Natural killer cell (primary cell): ENCODE data around the gene GPR137B. TPM values are rescaled to one million over a fixed set of nuclear protein-coding genes. Genes with fewer than 3 reads are reported as not detected.

Experiments
- ATAC-seq, 3 donors: fragments of 150-1000 bp in 2 of 3; fragments of 200-7000 bp in 1 of 3; cut with Tn5 transposase; 1 replicate in 1 of 3; 2 replicates in 2 of 3; pipeline ENCODE4 v1.10.0; 2021; ENCODE audit warnings: mild to moderate bottlenecking in 2 of 3, moderate library complexity in 2 of 3
- DNase-seq, 2 donors: peaks; one replicate each; pipeline versions ENCODE4 v3.0.0 to v3.0.0-alpha.2; 2013 to 2021; ENCODE audit warnings: mixed read lengths in 1 of 2
- H3K27ac ChIP-seq: one replicate; pipeline ENCODE4 v1.5.1; 2013; ENCODE audit warnings: mild to moderate bottlenecking, low read length
- H3K27me3 ChIP-seq: one replicate; pipeline ENCODE4 v1.6.1; 2013; ENCODE audit warnings: low read length; ENCODE audit not compliant: control insufficient read depth, insufficient read depth
- H3K36me3 ChIP-seq: one replicate; pipeline ENCODE4 v1.6.1; 2013; ENCODE audit warnings: low read length; ENCODE audit not compliant: control insufficient read depth, insufficient read depth
- H3K4me1 ChIP-seq: one replicate; pipeline ENCODE4 v1.6.1; 2013; ENCODE audit warnings: low read length; ENCODE audit not compliant: control insufficient read depth, insufficient read depth
- H3K4me3 ChIP-seq: one replicate; pipeline ENCODE4 v1.5.1; 2013; ENCODE audit warnings: low read length
- H3K9me3 ChIP-seq: one replicate; pipeline ENCODE4 v1.6.1; 2013; ENCODE audit warnings: low read length; ENCODE audit not compliant: control insufficient read depth, insufficient read depth
- H3K27ac Mint-ChIP-seq, 2 donors: one replicate each; pipeline ENCODE4 v1.8.0; 2022; ENCODE audit warnings: mild to moderate bottlenecking in 2 of 2, mixed read lengths in 2 of 2, moderate library complexity in 1 of 2
- H3K27me3 Mint-ChIP-seq, 2 donors: one replicate each; pipeline ENCODE4 v1.8.0; 2022; ENCODE audit warnings: low read depth in 2 of 2, mixed read lengths in 2 of 2
- H3K36me3 Mint-ChIP-seq: one replicate; pipeline ENCODE4 v1.8.0; 2022; ENCODE audit warnings: mixed read lengths
- H3K4me1 Mint-ChIP-seq, 2 donors: one replicate each; pipeline ENCODE4 v1.8.0; 2022; ENCODE audit warnings: mixed read lengths in 2 of 2
- H3K4me3 Mint-ChIP-seq: one replicate; pipeline ENCODE4 v1.8.0; 2022; ENCODE audit warnings: mild to moderate bottlenecking, moderate library complexity, mixed read lengths
- H3K9me3 Mint-ChIP-seq, 2 donors: one replicate each; pipeline ENCODE4 v1.8.0; 2022; ENCODE audit warnings: mixed read lengths in 2 of 2
- CTCF ChIP-seq: fragments of 200-600 bp; IDR thresholded peaks from one replicate; pipeline ENCODE4 v1.8.0; 2022; ENCODE audit warnings: antibody characterized with exemption
- WGBS: methylation state at CpG from one replicate; pipeline ENCODE4 v1.1.7; 2013; ENCODE audit warnings: missing lambda C conversion rate; ENCODE audit not compliant: insufficient coverage; 5-methylcytosine and 5-hydroxymethylcytosine counted together
- intact Hi-C: fragments of 100-400 bp; cut with micrococcal nuclease; formaldehyde crosslinking; loops from one replicate; pipeline ENCODE4 v1.14.2; 2022
- total RNA-seq, 4 donors: library from RNA; stranded (reverse); fragments of 120-200 nt in 1 of 4; gene quantifications; one replicate each; pipeline versions ENCODE4 v1.2.3 to v1.2.4, GENCODE V29; 2013 to 2022

The GPR137B gene
- total RNA-seq, 3 donors from 2014 or later (not counting 1 experiment from before 2014, with no cell fraction given) = 13.3 to 13.8 (median 13.5) TPM

DNA sequence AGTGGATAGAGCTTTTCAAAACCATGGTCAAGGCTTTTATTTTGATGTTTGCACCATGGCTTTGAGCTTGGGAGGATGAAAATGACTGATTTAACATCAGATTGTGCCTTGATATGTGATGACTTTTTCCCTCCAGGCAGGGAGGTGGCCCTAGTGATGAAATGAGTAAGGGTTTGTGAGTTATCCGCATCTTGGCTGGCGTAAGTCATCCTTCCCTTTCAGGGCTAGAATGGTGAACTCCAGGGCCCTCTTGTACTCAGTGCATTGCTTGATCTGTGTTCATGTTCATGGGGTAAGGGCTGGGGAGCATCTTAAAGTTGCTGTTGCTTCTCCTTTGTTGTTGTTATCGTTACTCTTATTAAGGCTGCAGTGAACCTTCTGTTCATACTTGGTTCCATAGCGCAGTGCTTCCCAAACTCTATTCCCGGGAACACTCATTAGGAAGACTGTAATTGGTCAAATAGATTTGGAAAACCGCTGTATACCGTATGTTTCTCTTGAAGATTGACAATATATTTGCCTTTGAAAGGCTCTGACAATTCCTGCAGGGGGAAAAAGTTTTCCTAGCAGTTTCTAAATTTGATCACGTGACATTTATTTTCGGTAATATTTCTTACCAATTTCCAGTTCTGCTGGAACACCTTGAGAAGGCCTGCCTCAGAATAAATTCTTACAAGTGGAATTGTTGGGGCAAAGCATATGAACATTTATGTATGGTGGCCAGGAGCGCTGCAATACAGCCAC, 23.1 kb downstream of the GPR137B start:
- no peaks in the 10 kb centered on the region for H3K36me3 Mint-ChIP-seq

GRCh38 chr1:236166041-236166440, 23.7 kb downstream of the GPR137B start:
- H3K27ac ChIP-seq = no peak overlapping the region
- peaks cover 11 to 18% of the 10 kb centered on the region in 2 donors for H3K9me3 Mint-ChIP-seq
- H3K4me1 Mint-ChIP-seq = peaks cover 35 to 37% of the 10 kb centered on the region in 2 donors
- H3K4me3 ChIP-seq = no peak overlapping the region
- H3K27me3 ChIP-seq = no peaks in the 10 kb centered on the region
- peaks cover 9% of the 10 kb centered on the region for H3K4me1 ChIP-seq
- no peaks in the 10 kb centered on the region for H3K27me3 Mint-ChIP-seq
- H3K9me3 ChIP-seq = peaks cover 20% of the 10 kb centered on the region
- no peak for ATAC-seq
- no peaks in the 10 kb centered on the region for H3K36me3 ChIP-seq
- intact Hi-C loops = no loop called here
- no peaks in the 10 kb centered on the region for H3K36me3 Mint-ChIP-seq
- no peak overlapping the region for H3K4me3 Mint-ChIP-seq
- no peak for DNase-seq
- TF ChIP-seq CTCF = no peak
- 91% methylated on average over 5 of the region's 6 CpGs for WGBS
- no peak overlapping the region for H3K27ac Mint-ChIP-seq

More for the DNA sequence above, 23.1 kb downstream of the GPR137B start:
- H3K9me3 Mint-ChIP-seq = peaks cover 11 to 18% of the 10 kb centered on the region in 2 donors
- Histone ChIP-seq H3K4me1 (peaks cover 12% of the 10 kb centered on the region), H3K27me3 (no peaks in the 10 kb centered on the region), H3K27ac (no peak overlapping the region), H3K4me3 (no peak overlapping the region), H3K9me3 (peaks cover 22% of the 10 kb centered on the region), H3K36me3 (no peaks in the 10 kb centered on the region)
- TF ChIP-seq CTCF = no peak
- no peak for ATAC-seq
- H3K27me3 Mint-ChIP-seq = no peaks in the 10 kb centered on the region
- peak overlapping the region in 1 of 2 donors; percentile 88 for H3K27ac Mint-ChIP-seq
- no peak overlapping the region for H3K4me3 Mint-ChIP-seq
- H3K4me1 Mint-ChIP-seq = peaks cover 41 to 44% of the 10 kb centered on the region in 2 donors
- intact Hi-C loops = no loop called here
- no peak for DNase-seq
- 96% methylated on average over 10 of the region's 10 CpGs for WGBS

DNA sequence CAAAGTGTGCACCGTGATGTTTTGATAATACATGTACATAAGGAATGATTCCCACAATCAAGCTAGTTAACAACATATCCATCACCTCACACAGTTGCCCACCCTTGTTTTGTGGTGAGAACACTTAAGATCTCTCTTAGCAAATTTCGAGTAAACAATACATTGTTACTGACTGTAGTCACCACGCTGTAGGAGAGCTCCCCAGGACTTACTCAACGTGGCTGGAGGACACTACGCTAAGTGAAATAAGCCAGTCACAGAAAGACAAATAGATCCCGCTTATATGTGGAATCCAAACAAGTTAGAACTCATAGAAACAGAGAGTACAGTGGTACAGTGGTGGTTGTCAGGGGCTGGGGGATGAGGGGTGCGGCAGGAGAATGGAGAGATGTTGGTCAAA, 24.8 kb downstream of the GPR137B start:
- no peak overlapping the region for H3K4me3 ChIP-seq
- H3K4me3 Mint-ChIP-seq = no peak overlapping the region
- no peaks in the 10 kb centered on the region for H3K27me3 Mint-ChIP-seq
- TF ChIP-seq CTCF = no peak
- H3K9me3 ChIP-seq = peaks cover 12% of the 10 kb centered on the region
- 96% methylated on average over 7 of the region's 7 CpGs for whole genome bisulfite sequencing
- no peak for ATAC-seq
- H3K27me3 ChIP-seq = no peaks in the 10 kb centered on the region
- H3K36me3 ChIP-seq = no peaks in the 10 kb centered on the region
- H3K9me3 Mint-ChIP-seq = peaks cover 7 to 8% of the 10 kb centered on the region in 2 donors
- DNase-seq = no peak
- no peaks in the 10 kb centered on the region for H3K36me3 Mint-ChIP-seq
- no peak overlapping the region for H3K27ac ChIP-seq
- H3K4me1 Mint-ChIP-seq = peaks cover 26% of the 10 kb centered on the region in 2 donors
- no peak overlapping the region for H3K27ac Mint-ChIP-seq
- intact Hi-C loops = no loop called here
- peaks cover 9% of the 10 kb centered on the region for H3K4me1 ChIP-seq
